ENCODE data around the gene UHRF1.

DNA sequence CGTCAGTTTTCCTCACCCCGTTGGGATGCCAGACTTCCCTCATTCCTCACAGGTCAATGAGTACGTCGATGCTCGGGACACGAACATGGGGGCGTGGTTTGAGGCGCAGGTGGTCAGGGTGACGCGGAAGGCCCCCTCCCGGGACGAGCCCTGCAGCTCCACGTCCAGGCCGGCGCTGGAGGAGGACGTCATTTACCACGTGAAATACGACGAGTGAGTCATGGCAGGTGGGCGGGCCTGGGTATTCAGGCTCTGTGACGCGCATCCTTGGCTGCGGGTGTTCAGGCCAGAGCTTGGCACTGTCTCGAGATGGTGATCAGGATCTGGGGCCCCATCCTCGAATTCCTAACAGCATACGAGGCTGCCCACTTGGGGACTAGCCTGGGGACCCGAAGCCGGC, 21.4 kb downstream of the UHRF1 start:
- TF ChIP-seq CTCF (IDR thresholded peaks at IDR 0.05), result no peak
- no peak for TF ChIP-seq POLR2A (IDR thresholded peaks at IDR 0.05)
